Parathyroid adenoma (tissue), 2 donors: ENCODE results near the gene GIPC3.
A peak's percentile ranks its signal among the peaks of the same experiment; 100 is the strongest.

Source experiments
- H2AFZ ChIP-seq: fragments of 300-600 bp; sonication (generic); one replicate; pipeline ENCODE4 v1.7.0; 2017; ENCODE audit warnings: antibody characterized with exemption, mild to moderate bottlenecking
- H3K27ac ChIP-seq: fragments of 300-600 bp; sonication (generic); one replicate; pipeline ENCODE4 v1.7.0; 2017
- H3K27me3 ChIP-seq: fragments of 300-600 bp; sonication (generic); one replicate; pipeline ENCODE4 v1.7.0; 2017; ENCODE audit warnings: low read length; ENCODE audit not compliant: control insufficient read depth, insufficient read depth
- H3K36me3 ChIP-seq: fragments of 300-600 bp; sonication (generic); one replicate; pipeline ENCODE4 v1.7.0; 2017; ENCODE audit warnings: low read length; ENCODE audit not compliant: control insufficient read depth, insufficient read depth
- H3K4me1 ChIP-seq: fragments of 300-600 bp; sonication (generic); one replicate; pipeline ENCODE4 v1.7.0; 2017; ENCODE audit warnings: control low read depth
- H3K4me2 ChIP-seq: fragments of 300-600 bp; sonication (generic); one replicate; pipeline ENCODE4 v1.7.0; 2017; ENCODE audit warnings: low read length
- H3K4me3 ChIP-seq: fragments of 300-600 bp; sonication (generic); one replicate; pipeline ENCODE4 v1.7.0; 2017; ENCODE audit warnings: low read depth, low read length
- H3K79me2 ChIP-seq: fragments of 300-600 bp; sonication (generic); one replicate; pipeline ENCODE4 v1.7.0; 2017; ENCODE audit warnings: control low read depth
- H3K9ac ChIP-seq: fragments of 300-600 bp; sonication (generic); one replicate; pipeline ENCODE4 v1.7.0; 2017; ENCODE audit warnings: mild to moderate bottlenecking
- H3K9me3 ChIP-seq: fragments of 300-600 bp; sonication (generic); one replicate; pipeline ENCODE4 v1.7.0; 2017; ENCODE audit warnings: low read length; ENCODE audit not compliant: control insufficient read depth
- TF ChIP-seq, protein P1 (sequence below): fragments of 300-600 bp; sonication (generic); IDR thresholded peaks from one replicate; pipeline ENCODE4 v1.7.0; 2017; ENCODE audit warnings: antibody characterized with exemption, mild to moderate bottlenecking
- donor health status: primary hyperparathyroidism.

Gene GIPC3

DNA sequence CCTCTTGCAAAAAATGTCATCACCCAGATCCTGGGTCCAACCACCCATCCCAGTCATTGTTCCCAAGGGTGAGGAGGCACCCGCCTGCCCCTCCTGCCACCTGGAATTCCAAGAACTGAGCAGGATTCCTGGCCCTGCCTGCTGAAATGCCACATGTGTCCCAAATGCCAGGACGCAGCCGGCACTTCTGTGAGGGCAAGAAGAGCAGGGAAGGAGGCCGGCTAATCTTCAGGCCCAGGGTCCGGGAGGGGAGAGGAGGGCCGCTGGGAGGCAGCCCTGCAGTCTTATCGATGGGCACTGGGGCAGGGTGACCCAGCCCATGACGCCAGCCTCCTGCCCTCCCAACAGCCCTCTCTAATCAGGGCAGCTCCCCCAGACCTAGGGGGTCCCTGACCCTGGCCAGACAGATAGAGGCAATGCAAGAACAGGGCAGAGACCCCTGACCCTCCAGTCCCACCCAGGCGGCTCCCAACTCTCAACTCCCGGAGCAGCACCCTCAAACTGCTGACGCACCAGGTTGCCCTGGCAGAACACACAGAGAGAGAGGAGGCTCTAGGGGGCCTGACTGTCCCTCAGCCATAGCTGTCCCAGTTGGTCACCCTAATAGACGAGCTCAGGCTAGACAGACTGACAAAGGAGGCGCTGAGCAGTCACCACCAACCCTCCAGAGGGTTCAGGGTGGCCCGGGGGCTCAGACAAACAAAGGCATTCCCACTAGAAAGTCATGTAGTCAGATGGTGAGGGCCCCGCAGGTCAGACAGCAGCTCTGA lies 29.4 kb upstream of the GIPC3 start:
- peaks cover 7% of the 10 kb centered on the region for H3K79me2 ChIP-seq
- peaks cover 6% of the 10 kb centered on the region for H3K4me1 ChIP-seq
- no peak overlapping the region for H3K27ac ChIP-seq
- TF ChIP-seq, protein P1, sequence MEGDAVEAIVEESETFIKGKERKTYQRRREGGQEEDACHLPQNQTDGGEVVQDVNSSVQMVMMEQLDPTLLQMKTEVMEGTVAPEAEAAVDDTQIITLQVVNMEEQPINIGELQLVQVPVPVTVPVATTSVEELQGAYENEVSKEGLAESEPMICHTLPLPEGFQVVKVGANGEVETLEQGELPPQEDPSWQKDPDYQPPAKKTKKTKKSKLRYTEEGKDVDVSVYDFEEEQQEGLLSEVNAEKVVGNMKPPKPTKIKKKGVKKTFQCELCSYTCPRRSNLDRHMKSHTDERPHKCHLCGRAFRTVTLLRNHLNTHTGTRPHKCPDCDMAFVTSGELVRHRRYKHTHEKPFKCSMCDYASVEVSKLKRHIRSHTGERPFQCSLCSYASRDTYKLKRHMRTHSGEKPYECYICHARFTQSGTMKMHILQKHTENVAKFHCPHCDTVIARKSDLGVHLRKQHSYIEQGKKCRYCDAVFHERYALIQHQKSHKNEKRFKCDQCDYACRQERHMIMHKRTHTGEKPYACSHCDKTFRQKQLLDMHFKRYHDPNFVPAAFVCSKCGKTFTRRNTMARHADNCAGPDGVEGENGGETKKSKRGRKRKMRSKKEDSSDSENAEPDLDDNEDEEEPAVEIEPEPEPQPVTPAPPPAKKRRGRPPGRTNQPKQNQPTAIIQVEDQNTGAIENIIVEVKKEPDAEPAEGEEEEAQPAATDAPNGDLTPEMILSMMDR: no peak
- peak overlapping the region; percentile 71 for H3K4me2 ChIP-seq
- H3K4me3 ChIP-seq: peak overlapping the region; percentile 87
- no peaks in the 10 kb centered on the region for H3K9me3 ChIP-seq
- H3K27me3 ChIP-seq: no peaks in the 10 kb centered on the region
- no peak overlapping the region for H2AFZ ChIP-seq
- H3K36me3 ChIP-seq: no peaks in the 10 kb centered on the region
- H3K9ac ChIP-seq: no peak overlapping the region

- H3K27ac ChIP-seq: no peak overlapping the region
- no peaks in the 10 kb centered on the region for H3K27me3 ChIP-seq
- no peaks in the 10 kb centered on the region for H3K9me3 ChIP-seq
- H3K36me3 ChIP-seq: no peaks in the 10 kb centered on the region
- H3K4me1 ChIP-seq: peaks cover 6% of the 10 kb centered on the region
- peak overlapping the region; percentile 87 for H3K4me3 ChIP-seq
- H2AFZ ChIP-seq: peak overlapping the region; percentile 69
- H3K4me2 ChIP-seq: peak overlapping the region; percentile 71
- H3K9ac ChIP-seq: peak overlapping the region; percentile 15
- TF ChIP-seq, protein P1: no peak
- H3K79me2 ChIP-seq: peaks cover 7% of the 10 kb centered on the region
Observed at GRCh38 chr19:3556423-3556977, 28.8 kb upstream of the GIPC3 start.

DNA sequence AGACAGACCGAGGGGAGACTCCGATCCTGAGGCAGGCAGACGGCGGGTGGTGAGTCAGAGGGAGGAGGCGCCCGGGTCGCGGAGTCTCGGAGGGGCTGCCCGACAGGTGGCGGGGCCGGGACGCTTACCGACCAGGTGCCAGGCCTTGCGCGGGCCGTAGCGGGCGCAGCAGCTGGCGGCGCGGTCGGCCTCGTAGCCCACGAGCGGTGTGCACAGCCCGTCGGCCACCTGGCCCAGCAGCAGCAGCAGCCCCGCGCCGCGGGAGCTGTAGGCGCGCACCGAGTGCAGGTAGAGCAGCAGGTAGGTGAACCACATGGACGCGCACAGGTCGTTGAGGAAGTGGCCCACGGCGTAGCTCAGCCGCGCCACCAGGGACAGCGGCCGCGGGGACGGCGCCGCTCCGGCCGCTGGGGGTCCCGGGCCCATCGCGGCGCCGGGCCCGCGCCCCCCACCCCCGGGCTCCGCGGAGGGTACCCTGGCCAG lies 28.3 kb upstream of the GIPC3 start:
- Histone ChIP-seq H3K9ac (peak overlapping the region; percentile 15), H3K4me3 (peak overlapping the region; percentile 87), H3K4me2 (peak overlapping the region; percentile 71), H2AFZ (peak overlapping the region; percentile 69), H3K36me3 (no peaks in the 10 kb centered on the region), H3K4me1 (peaks cover 6% of the 10 kb centered on the region), H3K79me2 (peaks cover 7% of the 10 kb centered on the region), H3K9me3 (no peaks in the 10 kb centered on the region), H3K27me3 (no peaks in the 10 kb centered on the region), H3K27ac (no peak overlapping the region)
- TF ChIP-seq, protein P1: peak; percentile 26

GRCh38 chr19:3557461-3558248 lies 27.6 kb upstream of the GIPC3 start, which contains the start of gene MFSD12:
MFSD12 (minus strand) TSS chr19:3557586; CDS start chr19:3557403, 183 bp downstream.
- peaks cover 6% of the 10 kb centered on the region for H3K4me1 ChIP-seq
- peak within 1 kb of the TSS; percentile 15 for H3K9ac ChIP-seq
- TF ChIP-seq, protein P1: no peak
- no peaks in the 10 kb centered on the region for H3K36me3 ChIP-seq
- H3K9me3 ChIP-seq: no peaks in the 10 kb centered on the region
- no peaks in the 10 kb centered on the region for H3K27me3 ChIP-seq
- H3K4me3 ChIP-seq: peak within 1 kb of the TSS; percentile 87
- peak within 1 kb of the TSS; percentile 100 for H2AFZ ChIP-seq
- H3K4me2 ChIP-seq: peak within 1 kb of the TSS; percentile 99
- H3K27ac ChIP-seq: no peak within 1 kb of the TSS
- peaks cover 7% of the 10 kb centered on the region for H3K79me2 ChIP-seq
